Coronary artery (tissue), 2 donors: Measurements from ENCODE around the gene VWA2.

ENCODE experiments used
- DNase-seq: peaks from one replicate; pipeline ENCODE4 v3.0.0-alpha.2; 2017; ENCODE audit warnings: low spot score
- H3K27ac ChIP-seq, 2 donors: fragments of 200-600 bp; sonication (generic); one replicate each; pipeline ENCODE4 v1.5.1; 2016 to 2019
- H3K4me3 ChIP-seq: fragments of 200-600 bp; sonication (generic); 2 replicates; pipeline ENCODE4 v1.5.1; 2016; ENCODE audit warnings: mild to moderate bottlenecking, moderate library complexity
- TF ChIP-seq, protein P1 (sequence below): fragments of 200-600 bp; sonication (generic); IDR thresholded peaks from one replicate; pipeline ENCODE4 v1.5.1; 2019; ENCODE audit warnings: antibody characterized with exemption

The VWA2 gene

DNA sequence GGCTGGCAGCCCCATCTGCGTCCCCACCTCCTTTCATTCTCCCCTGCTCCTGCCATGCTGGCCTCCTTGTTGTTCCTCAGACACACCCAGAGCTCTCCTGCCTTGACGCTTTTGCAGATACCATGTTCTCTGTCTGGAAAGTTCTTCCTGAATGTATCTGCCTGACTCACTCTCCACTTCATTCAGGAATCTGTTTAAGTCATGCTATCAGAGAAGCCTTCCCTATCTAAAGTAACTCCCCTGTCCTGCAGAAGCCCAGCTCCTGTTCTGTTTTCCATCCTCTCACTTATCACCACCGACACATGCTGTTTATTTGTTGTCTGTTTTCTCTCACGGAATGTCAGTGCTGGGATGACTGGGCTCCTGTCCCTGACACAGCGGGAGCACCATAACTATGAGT lies 83.3 kb downstream of the VWA2 start:
- no peak overlapping the region for H3K27ac ChIP-seq
- TF ChIP-seq, protein P1, sequence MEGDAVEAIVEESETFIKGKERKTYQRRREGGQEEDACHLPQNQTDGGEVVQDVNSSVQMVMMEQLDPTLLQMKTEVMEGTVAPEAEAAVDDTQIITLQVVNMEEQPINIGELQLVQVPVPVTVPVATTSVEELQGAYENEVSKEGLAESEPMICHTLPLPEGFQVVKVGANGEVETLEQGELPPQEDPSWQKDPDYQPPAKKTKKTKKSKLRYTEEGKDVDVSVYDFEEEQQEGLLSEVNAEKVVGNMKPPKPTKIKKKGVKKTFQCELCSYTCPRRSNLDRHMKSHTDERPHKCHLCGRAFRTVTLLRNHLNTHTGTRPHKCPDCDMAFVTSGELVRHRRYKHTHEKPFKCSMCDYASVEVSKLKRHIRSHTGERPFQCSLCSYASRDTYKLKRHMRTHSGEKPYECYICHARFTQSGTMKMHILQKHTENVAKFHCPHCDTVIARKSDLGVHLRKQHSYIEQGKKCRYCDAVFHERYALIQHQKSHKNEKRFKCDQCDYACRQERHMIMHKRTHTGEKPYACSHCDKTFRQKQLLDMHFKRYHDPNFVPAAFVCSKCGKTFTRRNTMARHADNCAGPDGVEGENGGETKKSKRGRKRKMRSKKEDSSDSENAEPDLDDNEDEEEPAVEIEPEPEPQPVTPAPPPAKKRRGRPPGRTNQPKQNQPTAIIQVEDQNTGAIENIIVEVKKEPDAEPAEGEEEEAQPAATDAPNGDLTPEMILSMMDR, result no peak
- no peak for DNase-seq

DNA sequence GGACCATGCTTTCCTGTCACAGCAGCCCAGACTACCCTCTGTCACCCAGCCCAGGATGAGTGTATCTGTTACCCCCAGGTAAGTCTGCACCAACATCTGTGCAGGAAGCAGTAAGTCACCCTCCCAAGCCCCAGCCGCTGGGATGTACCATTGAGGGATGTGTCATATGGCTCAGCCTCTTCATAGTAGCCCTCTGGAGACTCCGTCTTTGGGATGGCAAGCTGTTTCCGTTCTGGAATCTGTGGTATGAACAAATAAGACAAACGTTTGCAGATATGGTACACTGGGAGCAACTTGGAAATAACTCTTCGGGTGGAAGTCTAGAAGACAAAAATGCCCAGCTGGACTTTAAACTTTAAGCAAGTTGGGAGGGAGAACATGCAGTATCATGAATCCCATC lies 84.0 kb downstream of the VWA2 start:
- DNase-seq, result no peak
- H3K27ac ChIP-seq, result no peak overlapping the region
- TF ChIP-seq, protein P1, result no peak
- H3K4me3 ChIP-seq, result no peak overlapping the region

More for the DNA sequence above, 83.3 kb downstream of the VWA2 start:
- H3K4me3 ChIP-seq, result no peak overlapping the region

DNA sequence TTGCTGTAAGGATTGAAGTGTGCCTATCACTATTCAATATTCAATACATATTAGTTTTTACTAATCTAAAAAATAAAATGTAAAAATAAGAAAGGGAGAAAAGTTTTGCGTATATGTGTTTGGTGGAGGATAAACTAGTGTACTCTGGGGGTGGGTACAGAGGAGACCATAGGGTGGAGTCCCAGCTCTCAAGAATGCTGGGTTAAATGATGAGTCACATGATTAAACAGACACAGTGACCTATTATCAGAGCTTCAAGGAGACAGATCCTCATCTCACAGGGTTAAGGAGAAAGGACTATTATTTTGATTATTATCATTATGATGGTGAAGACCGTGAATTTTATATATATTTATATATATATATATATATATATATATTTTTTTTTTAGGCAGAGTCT lies 87.7 kb downstream of the VWA2 start:
- no peak for DNase-seq
- Histone ChIP-seq H3K27ac (no peak overlapping the region), H3K4me3 (no peak overlapping the region)
- TF ChIP-seq, protein P1, result no peak

DNA sequence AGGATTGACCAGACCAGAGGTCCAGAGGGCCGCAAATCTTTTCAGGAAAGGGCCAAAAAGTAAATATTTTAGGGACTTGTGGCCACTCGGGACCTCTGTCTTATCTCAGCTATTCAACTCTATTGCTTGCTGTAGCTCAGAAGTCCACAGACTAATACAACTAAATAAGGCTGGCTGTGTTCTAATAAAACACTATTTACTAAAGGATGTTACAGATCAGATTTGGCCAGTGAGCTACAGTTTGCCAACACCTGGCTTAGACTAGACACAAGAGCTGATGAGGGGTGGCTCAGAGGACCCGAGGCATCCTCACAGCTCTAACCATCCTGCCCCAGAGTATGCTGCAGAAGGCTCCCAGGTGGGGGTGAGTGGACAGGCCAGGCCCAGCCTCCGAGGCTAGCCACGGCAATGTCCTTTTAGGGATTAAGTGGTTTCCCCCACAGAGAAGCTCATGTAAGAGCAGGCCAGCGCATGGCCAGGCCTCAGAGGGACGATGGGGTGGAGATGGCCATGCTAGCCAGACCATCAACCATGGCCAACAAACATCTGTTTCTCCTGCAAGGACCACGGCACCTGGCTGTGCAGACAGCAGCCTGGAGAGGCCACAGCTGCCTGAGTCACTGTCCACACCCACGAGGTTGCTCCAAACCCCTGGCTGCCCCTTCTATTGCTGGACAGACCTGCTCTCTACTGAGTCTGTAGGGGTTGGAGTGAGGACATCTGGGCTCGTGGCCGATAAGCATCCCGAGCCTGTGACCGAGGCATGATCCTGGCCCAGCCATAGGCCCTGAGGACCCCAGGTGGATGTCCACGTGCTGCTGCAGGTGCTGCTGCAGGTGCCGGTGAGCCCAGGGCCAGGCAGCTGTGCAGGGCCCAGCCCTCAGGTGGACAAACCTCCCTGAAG lies 88.7 kb downstream of the VWA2 start:
- Histone ChIP-seq H3K27ac (no peak overlapping the region), H3K4me3 (no peak overlapping the region)
- no peak for DNase-seq
- TF ChIP-seq, protein P1, result no peak

DNA sequence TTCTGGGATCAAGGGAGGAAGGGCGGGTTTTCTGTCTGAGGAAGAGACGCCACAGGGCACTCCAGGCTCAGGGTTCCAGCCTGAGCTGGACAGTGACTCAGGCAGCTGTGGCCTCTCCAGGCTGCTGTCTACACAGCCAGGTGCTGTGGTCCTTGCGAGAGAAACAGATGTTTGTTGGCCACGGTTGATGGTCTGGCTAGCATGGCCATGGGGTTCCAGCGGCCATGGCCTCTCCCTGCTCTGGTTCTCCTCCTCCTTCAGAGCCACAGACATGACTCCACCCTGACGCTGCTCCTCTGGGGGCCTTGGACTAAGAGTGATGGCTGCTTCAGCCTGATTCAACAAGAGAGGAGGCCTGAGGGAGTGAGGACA lies 89.4 kb downstream of the VWA2 start:
- no peak for DNase-seq
- H3K4me3 ChIP-seq, result no peak overlapping the region
- H3K27ac ChIP-seq, result no peak overlapping the region
- TF ChIP-seq, protein P1, result no peak

DNA sequence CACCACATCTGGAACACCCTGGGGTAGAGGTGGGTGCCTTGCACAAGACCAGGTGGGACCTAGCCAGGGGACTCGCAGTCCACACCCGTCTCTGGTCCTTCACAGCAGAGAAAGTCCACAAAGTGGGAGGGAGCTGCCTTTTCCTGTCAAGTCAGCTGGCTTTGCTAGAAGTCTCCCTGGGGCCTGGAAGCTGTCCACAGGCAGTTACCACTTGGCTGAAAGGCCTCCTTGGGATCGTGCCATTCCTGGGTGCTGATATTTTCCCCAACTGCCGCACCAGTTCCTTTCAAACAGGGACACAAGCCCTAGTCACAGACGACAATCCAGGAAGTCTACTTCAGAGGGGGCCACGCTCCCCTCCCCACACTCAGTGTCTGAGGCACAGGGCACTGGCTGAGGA lies 89.8 kb downstream of the VWA2 start:
- TF ChIP-seq, protein P1, result no peak
- Histone ChIP-seq H3K27ac (no peak overlapping the region), H3K4me3 (no peak overlapping the region)
- DNase-seq, result no peak
